ENCODE data around the gene CREB5.

CREB5 gene

GRCh38 chr7:28724563-28724962 lies 312.2 kb downstream of the CREB5 start:
- DNase-seq = no peak

- no peak for DNase-seq
Measured at GRCh38 chr7:28725045-28725642, 312.8 kb downstream of the CREB5 start.

DNA sequence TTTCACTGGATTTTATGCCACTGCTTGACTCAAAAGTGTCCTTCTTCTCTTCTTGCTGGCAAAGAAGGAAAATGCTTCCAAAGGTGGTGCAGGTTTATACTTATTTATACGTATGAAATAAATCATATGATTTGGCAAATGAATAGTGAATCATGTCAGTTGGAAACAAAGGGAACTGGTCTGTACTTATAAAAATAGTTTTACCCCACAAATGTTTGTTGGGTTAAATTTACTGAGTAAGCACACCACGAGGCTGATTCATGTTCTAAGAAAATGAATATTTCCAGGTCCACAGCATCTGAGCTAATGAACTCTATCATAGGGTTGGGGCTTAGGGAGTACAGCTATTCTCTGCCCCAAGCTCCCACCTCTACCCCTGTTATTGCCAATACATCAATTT lies 313.6 kb downstream of the CREB5 start:
- DNase-seq = no peak

DNA sequence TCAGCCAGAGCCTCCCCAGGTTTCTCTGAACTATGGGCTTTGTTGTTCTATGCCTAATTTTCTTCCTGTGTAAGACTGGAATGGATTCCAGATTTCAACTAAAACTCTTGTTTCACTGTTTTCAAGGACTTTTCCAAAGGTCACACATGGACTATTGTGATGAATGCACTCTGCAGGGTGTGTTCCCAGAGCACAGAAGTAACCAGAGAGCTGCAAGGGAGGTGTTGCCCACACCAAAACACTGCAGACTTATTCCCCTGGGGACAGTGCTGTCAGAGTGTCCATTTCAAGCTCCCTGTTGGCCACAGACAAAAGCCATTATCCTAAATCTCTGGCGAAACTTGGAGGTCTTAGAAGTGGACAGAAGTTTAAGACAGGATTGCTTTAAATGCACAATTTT lies 314.2 kb downstream of the CREB5 start:
- no peak for DNase-seq

DNA sequence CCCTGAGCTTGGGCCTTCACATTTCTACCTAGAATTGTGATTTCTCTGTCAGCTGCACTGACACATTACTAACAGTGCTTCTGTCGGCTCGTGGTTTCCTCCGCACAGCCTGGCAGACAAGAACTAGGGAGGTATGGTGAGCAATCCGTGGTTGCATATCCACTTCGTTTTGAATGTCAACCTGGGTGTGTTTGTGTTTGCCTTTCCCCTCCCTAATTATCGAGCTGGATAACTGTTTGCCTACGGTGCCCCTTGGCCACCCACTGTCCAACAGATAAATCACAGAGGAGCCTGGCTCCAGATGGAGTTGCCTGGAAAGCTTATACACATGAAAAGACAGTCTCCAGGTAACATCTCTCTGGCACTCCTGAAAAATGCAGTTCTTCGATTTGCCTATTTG lies 317.0 kb downstream of the CREB5 start:
- DNase-seq = peak; percentile 87

GRCh38 chr7:28729727-28730126 lies 317.4 kb downstream of the CREB5 start:
- no peak for DNase-seq

GRCh38 chr7:28731092-28731658 lies 318.9 kb downstream of the CREB5 start:
- DNase-seq = no peak

DNA sequence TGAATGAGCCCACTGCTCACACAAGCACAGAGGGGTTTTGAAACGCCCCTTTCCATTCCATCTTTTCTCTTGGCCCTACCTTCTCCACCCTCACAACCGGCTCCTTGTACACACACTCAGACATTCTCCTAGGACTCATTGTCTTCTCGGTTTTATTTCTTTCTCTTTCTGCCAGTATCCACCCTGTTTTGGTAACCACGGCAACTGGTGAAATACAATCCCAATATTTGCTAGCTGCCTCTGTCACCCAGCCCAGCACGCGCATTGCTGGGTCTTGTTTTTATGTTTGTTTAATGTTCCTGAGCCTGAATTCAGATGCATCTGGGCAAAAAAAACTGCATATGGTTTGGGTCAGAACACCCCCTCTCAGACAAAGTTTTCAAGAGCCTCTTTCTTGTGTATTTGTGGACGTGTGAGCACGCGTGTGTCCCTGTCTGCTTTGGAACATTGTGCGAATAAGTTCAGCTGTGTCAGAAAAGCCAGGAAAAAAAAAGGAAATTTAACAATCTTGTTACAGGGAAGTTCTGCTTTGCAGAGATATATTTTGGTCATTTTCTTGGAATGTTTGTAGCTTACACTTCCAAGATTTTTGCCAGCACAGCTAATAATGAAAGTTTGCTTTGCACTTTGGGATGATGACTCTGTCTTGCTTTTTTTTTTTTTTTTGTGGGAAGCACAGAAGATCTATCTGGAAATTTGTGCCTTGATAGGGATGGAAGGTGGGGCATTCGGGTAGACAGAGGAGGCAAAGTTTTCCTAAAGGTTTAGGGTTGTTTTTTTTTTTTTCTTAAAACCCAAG lies 320.0 kb downstream of the CREB5 start:
- DNase-seq = no peak

DNA sequence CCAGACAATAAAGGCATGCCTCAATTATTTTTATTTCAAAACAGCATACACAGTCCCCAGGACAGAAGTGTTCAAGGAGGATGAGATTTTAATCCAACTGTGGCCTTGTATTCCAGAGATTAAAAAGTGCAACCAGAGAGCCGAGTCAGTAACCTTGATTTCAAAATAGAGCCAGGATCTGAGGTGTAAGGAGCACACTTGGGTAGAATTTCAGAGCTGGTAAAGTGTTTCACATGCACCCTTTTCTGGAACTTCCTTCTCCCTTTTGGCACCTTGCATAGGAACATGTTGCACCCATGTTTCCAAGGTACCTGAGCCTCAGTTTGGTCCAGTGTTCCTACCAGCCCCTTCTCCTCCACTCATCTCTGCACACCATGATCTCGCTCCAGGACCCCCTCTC lies 320.7 kb downstream of the CREB5 start:
- DNase-seq = no peak

DNA sequence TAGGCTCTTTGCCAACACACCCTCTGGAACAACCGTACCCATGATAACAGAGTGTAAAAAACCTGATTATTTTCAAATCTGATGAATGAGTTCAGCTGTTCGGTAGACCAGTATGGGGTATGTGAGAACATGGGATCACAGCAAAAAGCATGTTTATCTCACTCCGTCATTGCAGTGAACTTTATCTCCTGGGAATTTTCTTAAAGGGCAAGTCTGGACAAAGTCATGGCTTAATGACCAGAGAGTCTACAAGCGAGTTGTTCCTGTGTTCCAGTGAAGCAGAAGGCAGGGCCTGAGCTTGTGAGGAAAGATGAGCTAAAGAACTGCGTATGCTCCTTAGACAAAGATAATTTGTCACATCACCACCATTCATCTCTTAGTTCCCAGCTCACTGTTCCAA lies 326.1 kb downstream of the CREB5 start:
- no peak for DNase-seq

DNA sequence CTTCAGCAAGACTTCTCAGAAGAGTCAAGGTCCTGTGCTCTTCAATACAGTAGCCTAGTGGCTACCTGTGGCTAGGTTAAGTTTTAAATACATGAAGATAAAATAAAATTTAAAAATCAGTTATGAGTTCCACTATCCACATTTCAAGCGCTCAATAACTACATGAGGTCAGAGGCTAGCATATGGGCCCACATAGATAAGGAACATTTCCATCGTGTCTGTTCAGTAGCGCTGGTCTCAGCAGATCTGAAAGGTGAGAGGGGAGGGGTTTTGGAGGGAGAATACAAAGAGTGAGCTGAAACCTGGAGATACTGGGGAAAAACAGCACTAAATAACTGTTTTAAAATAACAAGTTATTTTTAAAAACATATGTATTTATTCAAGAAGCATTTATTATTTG lies 326.8 kb downstream of the CREB5 start:
- no peak for DNase-seq

GRCh38 chr7:28739826-28740225 lies 327.5 kb downstream of the CREB5 start:
- DNase-seq = peak; percentile 49

- DNase-seq = no peak
Measured at GRCh38 chr7:28744951-28745350, 332.6 kb downstream of the CREB5 start.

- no peak for DNase-seq
Measured at GRCh38 chr7:28745351-28745750, 333.0 kb downstream of the CREB5 start.

DNA sequence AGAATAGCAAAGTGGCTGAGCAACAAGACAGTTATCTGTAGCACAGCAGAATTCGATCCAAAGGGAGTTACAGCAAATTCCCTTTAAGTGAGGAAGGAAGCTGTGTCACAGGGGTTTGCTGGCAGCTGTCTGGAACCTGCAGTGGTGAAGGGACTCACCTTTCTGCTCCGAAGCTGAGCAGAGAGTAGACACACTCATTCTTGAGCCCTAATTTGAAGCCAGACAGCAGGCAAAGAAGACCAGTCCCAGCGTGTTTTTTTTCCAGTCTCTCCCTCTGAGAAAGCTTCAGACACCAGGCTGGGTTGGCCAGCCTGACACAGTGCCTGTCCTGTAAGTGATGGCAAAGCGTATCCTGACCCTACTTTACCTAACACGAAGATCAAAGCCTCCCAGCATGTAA lies 335.1 kb downstream of the CREB5 start:
- no peak for DNase-seq

- no peak for DNase-seq
Measured at GRCh38 chr7:28747854-28748253, 335.5 kb downstream of the CREB5 start.

GRCh38 chr7:28748346-28748745 lies 336.0 kb downstream of the CREB5 start:
- DNase-seq = no peak

DNA sequence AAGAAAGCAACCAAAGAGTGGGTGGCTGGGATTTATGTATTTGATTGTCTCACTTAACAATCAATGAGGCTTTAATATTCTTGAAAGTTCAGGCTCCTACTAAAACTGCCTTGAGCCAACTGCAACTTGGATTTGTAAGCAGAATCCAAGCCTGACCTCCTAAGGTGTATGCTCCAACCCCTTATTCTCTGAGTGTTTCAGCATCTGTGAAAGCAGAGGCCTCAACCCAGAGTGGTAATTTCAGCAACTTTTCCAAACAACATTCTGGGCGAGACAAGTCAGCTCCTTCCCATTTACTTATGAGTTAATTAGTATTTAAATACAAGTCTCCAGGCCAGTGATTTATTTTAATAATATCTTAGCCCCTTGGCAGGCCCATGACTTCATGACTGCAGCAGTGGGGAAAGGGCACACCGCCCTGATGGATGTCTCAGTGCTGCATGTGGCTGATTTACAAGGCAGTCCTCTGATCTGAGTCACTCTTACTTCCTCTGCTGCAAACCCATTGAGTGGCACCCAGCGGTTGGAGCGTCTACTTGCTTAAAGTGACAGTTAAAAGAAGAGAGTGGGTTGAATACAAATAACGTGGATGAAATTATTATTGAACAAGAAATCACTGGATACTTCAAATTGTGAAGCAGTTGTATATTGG lies 336.7 kb downstream of the CREB5 start:
- no peak for DNase-seq

DNA sequence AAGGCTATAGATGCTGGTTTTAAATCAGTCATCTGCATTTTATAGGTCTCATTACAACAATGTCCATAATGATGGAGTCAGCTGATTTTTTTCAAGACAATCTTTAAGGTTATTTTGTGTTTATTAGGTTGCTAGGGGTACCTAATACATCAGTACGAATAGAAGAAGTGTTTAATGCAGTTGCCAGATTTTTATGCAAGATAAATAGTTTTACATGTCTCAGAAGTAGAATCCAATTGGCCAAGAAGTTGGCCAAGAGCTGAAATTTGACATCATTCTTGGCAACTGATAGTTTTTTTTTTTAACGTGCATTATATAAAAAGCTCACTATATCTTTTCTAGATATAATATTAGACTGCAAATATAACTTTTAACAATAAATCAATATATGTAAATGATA lies 337.3 kb downstream of the CREB5 start:
- no peak for DNase-seq

DNA sequence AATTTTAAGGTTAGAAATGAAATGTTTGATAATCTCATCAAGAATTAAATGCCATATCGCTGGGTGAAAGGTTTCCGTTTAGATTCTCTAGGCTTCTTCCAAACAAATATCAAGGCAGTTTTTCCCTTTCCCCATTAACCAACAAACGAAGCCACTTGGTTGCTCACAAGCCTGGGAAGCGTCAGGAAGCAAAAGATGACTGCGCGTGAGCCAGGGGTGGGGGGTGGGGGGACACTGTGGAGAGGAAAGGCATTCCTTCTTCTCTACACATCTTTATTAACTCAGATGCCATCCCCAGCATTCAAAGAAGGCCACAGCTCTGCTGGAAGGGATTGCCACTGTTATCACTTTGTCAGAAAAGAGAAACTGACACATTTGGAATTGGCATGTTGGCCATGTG lies 338.7 kb downstream of the CREB5 start:
- no peak for DNase-seq

DNA sequence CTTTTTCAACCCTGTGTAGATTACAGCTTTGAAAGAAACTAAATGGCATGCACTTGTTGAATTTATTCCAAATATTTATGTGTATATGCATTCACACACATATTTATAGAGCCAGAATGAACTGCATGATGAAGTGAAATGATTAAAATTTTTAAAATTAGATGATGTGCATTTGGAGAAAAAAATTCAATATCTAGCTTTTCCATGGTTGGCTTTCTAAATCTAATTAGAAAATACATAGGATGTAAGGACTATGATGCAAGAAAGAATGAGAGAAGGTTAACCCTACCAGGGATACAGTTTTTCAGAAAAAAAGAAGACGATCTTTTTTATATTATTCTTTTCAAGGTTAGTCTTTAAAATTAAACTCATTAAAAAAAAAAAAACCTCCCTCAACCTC lies 341.3 kb downstream of the CREB5 start:
- DNase-seq = no peak

- DNase-seq = no peak
Measured at GRCh38 chr7:28754027-28754426, 341.7 kb downstream of the CREB5 start.

DNA sequence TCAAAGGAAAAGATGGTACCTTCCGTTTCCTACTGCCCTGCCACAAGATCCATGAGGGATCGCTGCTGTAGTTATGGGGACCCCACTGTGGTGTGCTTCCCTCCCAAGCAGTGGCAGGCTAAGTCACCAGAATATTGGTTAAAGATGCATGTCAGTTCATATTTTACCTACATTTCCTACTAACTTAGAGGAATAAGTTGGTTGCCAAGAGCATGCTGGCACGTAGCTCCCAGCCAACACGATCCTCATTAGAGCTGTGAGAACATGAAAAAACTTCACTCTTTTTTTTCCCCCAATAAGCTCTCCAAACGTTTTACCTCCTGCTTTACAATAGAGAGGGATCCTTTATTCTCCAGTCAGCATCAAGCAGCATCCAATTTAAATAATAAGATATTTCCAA lies 342.1 kb downstream of the CREB5 start:
- no peak for DNase-seq

- no peak for DNase-seq
Measured at GRCh38 chr7:28755255-28755654, 342.9 kb downstream of the CREB5 start.
